Dermis blood vessel endothelial cell (primary cell): ENCODE results near the gene RBM19. TPM values are rescaled to one million over a fixed set of nuclear protein-coding genes. Genes with fewer than 3 reads are reported as not detected.

Experiments
- DNase-seq: peaks from one replicate; pipeline ENCODE4 v3.0.0; 2010
- total RNA-seq: library from RNA; depleted of rRNA; stranded (reverse); fragments of >200 nt; gene quantifications from 2 replicates; pipeline ENCODE4 v1.2.3, GENCODE V29; 2014

Gene RBM19
- total RNA-seq, 1 donor from 2014 or later = 15.1 TPM

DNA sequence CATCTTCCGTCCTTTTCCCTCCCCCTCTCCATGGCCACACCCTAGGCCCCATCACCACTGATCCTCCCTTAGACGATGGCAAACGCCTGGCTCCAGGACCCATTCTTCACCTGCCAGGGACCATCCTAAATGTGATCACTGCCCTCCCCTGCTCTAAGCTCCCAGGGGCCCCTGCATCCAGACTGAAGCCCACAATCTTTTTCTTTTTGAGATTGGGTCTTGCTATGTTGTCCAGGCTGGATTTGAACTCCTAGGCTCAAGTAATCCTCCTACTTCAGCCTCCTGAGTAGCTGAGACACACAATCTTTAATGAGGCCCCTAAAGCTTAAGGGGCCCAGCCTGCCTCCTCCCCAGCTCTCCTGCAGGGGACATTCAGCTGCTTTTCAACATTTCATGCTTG lies 15.3 kb downstream of the RBM19 start:
- DNase-seq = no peak

DNA sequence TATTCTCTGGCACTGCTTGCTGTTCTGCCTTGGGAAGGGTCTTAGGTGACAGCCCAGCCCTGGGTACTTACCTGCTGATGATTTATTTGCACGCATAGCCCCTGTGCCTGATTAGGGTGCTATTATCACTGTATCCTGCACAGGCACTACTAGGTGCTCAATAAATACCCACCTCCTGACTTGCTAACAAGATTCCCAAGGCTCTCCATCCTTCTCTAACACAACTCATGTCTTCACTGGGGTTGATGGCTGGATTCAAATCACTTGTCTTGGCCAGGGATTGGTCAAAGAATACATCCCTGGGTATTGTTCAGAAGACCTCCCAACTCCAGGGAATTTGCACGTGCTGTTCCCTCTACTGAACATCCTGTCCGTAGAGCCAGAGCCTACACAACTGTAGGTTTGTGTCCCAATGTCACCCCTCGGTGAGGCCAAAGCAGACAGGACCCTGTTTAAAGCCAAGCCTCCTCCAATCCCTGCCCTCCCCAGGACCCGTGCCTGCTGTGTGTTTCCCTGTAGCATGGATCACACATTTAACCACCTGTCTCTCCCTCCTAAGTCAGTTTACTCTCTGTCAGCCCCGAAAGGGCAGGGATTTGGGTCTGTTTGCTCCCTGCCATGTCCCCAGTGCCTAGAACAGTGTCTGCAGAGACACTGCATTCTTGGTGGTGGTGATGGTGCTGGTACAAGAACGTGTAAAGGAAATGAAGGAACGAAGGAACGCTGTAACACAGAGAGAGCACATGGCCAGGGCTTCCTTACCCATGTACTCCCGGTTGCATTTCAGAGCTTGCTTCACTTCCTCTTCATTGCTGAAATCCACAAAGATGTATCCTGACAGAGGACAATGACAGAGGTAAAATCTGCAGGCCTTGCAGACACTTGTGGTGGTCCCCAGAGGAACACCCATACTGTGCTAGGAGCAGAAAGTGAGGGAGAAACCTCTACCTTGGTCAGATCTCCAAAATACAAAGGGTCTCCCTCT lies 16.5 kb downstream of the RBM19 start:
- no peak for DNase-seq

DNA sequence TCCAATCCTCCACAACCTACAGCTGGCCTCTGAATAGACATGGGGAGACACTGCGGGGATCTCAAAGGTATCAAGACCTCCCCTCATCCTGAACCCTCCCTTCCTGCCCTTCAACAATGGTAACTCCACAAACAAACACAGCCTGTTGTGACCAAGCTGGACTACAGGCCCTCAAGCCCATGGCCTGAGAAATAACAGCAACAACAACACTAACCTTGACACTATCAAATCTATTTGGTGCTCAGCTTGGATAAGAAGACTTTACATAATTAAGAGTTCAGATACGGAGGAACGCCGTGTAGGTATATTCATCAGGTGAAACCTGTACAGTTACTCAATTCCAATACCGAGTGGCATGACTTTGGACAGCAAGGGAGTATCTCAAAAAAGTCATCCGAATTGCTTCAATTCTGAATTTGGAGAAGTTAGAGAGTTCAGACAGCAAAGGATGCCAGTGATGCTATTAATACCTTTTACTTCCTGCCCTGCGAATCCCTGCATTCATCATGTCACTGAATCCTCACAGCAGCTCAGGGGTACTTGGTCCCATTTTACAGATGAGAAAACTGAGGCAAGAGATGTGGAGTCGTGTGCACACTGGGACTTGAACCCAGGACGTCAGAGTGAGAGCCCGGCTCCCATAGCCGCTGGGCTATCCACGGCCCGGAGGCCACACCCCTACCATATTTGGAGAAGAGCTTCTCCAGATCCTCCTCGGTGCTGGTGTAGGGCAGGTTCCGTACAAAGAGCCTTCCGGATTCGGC lies 17.8 kb downstream of the RBM19 start:
- DNase-seq = no peak

DNA sequence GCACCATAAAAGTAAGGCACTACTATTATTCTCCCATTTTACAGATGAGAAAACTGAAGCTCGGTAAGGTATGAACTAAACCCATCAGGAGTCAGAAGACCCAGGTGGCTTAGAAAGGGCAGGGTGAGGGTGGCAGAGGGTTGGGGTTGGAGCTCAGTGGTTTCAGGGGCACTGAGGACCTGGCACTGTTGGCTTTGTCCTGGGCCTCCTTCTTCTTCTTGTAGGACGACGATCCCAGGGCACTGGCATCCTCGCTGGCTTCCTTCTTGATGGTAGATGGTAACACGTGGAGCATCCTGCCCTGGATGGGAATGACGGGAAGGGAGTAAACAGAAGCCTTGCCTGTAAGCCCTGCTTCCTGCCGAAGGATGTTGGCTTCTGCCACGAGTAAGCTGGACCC lies 19.9 kb downstream of the RBM19 start:
- no peak for DNase-seq

DNA sequence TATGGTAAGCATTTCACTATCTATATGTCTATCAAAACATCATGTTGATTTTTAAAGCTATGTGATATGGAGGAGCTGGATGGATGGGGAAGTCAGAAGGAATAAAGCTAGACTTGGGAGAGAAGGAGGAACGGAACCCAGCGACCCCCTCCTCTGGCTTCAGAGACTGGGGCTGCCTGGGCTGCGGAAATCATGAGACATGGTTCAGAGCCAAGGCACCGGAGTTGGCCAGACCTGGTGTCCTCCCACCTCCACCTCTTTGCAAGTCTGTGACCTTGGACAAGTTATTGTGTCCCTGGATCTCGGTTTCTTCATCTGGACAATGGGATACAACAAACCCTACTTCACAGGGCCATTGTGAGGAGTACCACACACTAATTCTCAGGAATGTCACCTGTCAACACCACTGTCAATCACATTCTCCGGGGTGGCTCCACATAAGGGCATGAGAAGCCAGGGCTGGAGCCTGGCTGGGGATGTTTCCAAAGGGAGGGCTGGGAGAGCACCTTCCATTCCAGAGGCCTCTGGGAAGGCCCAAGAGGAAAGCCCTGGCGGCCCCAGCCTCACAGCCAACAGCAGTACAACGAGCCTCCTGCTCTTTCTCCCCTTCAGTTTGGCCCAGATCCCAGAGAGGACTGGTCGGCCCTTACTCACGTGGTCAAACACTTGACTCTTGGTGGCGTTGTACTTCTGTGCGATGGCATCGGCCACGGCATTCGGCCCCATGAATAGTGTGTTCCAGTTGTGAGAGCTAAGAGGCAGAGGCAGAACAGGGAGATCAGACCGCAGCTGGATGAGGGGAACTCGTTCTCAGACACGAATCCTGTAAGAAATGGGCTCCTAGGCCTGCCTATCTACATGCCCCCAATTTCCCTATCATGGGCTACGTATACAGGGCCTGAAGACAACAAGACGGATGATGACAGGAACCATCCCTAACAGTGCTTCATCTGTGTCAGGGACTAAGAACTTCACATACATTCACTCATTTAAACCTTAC lies 20.7 kb downstream of the RBM19 start:
- DNase-seq = no peak

DNA sequence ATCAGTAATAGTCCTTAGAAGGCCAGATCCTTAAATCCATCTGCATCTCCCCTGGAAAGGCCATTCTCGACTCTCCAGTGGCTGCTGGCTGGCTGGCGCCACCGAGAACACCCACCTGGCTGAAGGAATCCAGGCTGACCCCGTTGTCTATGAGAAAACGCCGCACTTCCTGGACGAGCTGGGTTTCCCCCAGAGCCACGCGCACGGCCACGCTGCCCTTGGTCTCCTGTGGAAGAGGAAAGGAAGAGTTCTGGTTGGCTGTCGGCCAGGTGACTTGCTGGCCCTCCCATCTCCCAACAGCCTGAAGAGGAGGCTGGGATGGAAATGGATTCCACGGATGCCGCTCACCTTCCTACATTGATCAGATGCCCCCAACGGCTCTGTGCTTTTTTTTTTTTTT lies 23.9 kb downstream of the RBM19 start:
- no peak for DNase-seq

DNA sequence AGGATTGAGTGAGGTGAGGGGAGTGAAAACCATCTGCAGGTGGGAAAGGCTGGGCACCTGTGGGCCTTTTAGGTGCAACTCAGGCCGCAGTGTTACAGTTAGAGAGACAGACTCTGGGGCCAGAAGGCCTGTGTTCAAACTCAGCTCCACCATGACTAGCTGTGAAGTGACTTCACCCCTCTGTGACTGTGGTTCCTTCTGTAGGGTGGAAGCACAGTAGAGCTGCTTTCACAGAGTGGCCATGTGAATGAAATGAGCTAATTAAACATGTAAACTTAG lies 25.0 kb downstream of the RBM19 start:
- no peak for DNase-seq

DNA sequence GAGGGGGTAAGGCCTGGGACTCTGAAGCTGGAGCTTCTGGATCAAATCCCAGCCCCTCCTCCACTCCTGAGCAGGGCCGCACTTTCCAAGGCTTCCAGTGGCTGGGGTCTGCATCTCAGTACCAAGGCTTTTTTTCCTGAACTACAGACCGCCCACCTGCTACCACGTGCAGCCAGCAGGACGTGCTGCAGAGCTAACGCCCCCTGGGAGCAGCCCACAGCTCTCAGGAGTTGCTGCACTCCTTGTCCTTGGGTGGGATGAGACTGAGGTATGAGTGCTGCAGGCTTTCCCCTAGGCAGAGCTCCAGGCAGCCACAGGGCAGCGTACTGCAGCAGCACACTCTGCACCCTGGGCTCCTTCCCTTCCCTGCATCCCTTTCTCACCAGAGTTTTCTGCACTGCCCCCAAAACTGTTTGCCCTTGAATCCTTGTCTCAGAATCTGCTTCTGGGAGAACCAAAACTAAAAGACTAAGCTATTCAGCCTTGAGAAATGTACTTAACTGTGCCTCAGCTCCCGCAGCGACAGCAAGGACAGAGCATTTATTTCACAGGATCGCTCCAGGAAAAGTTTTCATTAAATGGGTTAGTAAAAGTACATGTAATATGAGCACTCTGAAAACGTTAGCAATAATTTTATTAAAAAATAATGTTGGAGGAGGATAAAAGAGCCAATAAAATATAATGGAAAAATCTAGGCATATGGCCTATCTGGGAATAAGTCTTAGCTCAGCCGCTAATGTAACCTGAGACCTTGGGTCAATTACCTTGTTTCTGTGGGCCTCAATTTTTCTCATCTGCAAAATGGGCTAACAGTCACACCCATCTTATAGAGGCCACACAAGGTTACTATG lies 25.5 kb downstream of the RBM19 start:
- no peak for DNase-seq

DNA sequence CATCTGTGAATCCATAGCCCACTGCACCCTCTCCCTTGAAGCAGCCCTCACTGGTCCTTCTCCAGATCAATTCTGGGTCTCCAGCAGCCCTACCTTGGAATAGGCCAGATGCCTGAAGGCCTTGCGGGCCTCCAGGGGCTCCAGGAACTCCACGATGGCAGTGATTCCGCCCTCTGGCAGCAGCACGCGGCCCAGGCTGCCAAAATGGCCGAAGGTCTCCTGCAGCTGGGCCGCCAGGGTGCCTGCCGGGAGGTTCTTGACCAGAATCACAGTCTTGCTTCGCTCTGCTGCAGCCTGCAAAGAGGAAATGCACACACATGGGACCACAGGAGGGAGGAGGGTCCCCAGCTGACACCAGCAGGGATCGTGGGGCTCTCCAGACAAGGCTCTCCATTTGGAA lies 26.3 kb downstream of the RBM19 start:
- DNase-seq = no peak

DNA sequence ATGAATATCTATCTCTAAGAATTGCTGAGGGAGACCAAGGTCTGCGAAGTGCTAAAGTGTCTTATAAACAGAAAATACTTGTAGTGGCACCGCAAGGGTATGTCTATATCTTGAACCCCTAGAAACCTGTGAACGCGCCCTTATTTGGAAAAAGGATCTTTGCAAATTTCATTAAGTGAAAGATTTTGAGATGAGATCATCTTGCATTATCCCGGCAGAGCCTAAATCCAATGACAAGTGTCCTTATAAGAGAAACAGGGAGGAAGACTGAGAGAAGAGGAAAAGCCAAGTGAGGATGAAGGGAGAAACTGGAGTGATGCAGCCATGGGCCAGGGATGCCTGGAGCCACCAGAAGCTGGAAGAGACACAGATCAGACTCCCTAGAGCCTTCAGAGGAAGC lies 27.7 kb downstream of the RBM19 start:
- DNase-seq = no peak

DNA sequence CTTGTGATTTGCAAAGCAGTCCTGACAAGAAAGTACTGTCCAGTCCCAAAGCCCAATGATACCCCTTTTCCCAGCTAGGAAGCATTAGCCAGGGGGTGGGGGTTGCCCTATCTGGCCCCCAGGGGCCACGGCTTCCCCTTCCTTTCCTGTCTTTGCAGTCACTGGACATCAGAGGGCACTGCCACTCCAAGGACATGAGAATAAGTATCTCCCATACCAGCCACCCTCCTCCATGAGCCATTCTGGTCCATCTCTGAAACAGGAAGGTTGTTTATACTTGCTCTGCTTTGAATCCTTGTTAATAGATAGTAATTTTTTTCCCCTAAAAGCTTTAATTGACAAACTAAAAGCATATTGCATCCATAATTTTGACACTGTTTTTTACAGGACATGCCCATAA lies 29.7 kb downstream of the RBM19 start:
- DNase-seq = no peak

DNA sequence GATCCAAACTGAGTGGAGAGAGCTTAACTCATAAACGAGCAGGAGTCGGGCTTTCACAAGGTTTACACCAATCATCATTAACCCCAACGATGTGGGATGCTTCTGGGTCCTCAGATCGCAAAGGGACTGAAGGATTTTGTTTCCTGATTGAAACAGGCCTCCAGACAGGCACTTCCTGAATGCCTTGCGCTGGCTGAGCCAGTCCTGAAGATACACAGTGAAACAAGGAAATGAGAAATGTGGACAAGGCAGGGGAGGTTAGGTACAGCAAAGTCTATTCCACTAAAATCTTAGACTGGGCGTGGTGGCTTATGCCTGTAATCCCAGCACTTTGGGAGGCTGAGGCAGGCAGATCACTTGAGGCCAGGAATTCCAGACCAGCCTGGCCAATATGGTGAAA lies 30.7 kb downstream of the RBM19 start:
- peak; percentile 39 for DNase-seq

DNA sequence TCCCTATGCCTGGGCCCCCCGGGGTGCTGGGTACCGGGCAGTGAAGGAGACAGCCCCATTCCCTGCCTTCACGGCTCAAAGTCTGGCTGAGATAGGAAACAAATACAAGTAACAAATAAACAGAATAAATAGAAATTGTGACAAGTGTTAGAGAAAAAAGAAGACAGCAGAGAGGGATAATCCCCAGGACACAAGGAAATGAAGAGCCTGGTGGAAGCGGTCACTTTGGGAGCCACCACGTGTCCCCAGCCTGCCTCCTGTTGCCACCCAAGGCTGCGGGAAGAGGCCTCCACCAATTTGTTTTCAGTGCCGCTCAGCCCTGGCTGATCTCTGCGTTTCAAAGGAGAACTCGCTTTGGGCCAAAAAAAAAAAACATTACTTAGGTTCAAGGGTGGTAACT lies 31.2 kb downstream of the RBM19 start:
- DNase-seq = no peak

DNA sequence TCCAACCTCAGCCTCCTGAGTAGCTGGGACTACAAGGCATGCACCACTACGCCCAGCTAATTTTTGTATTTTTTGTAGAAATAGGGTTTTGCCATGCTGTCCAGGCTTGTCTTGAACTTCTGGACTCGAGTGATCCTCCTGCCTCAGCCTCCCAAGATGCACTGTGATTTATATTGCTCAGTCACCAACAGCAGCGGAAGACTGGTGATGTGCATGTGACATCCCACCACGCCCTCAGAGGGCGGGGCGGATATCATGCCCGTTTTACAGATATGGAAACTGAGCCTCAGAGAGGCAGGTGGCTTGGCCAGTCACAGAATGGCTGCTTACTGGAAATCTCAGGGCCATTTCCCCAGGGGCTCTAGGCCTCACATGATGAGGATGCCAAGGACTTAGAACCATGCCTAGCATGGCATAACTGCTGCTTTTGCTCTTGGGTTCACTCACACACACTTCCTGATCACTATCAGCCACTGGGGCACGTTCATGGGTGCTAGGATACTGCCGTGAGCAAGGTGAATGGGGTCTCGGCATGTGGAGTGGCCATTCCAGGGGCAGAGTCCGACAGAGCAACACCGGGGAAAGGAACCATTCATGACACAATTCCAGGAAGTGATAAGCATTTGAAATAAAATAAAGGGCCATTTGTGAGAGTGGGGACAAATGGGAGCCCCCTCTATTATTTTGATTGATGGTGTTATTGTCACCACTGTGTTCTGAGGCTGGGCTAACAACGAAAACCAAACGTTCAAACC lies 31.9 kb downstream of the RBM19 start:
- peak; percentile 28 for DNase-seq

DNA sequence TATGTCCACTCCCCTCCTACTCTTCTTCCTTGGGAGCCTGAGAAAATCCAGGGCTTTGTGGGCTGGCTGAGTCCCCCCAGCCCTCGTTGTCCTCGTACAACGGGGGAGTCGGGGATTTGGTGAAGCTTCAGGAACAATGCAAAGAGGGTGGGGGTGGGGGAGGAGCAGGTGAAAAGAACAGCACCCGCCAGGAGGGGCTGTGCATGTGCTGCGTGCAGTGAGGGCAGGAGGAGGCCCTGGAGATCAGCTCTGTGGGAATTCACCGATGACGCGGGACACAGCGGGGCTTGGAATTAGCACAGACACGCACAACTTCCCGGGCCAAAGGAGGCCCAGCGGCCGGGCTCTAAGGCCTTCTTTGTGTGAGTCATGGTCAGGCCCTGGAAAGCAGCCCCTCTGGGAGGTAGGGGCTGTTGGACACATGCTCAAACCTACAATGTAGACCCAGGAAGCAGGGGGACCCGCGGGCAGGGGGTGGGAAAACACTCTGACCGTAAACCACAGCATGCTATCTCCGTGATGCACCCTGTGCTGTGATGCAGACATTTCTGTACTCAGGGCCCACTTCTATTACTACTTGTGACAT lies 32.8 kb downstream of the RBM19 start:
- DNase-seq = no peak

DNA sequence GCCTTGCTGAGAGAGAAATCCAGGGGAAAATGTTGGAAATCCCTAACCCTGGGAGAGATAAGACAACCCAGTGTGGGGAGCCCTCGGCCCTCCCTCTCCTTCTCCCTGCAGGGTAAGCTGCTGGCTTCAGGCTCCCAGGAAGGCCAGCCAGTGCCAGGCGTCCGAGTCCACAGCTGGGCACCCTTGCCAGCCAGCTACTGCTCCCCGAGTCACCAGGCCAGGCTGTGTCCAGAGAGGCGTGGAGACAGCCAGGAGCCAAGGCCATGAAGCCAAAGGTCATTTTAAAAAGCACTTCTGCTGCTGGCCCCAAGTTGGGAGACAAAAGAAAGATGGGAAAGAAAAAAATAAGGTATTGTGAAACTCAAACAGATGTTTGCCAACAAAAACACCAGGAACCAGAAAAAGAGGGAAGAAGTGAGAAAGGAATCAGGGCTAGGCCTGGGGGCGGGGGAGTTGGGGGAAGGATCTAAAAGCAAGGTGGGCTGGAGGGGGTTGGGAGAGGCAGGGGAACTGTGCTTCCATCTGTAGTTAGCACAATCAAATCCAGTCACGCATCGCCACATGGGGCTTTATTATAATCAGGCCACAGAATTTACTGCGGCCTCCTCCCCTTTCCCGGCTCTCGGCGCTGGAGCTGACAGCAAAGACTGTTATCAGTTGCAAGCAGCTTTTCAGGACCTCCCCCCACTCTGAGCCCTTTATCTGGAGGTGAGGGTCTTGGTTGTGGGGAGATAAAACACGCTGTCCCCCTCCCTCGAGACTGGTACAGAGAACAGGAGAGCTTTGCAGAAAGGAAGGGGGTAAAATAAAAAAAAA lies 33.5 kb downstream of the RBM19 start:
- no peak for DNase-seq

DNA sequence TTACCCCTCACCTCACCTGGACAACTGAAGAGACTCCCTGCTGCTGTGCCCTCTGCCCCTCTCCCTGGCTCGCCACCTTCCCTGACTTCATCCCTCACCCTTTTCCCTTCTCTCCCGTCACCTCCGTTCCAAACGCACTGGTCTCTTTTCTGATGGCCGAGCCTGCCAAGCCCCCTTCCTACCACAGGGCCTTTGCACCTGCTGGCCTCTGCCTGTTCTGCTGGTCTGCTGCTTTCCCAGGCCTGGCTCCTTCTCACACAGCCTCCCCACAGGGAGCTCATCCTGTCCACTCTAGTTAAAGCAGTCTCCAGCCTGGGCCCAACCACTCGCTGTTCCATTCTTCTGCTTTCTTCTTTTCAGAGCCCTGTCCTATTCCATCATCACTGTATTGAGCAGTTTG lies 34.6 kb downstream of the RBM19 start:
- DNase-seq = no peak

DNA sequence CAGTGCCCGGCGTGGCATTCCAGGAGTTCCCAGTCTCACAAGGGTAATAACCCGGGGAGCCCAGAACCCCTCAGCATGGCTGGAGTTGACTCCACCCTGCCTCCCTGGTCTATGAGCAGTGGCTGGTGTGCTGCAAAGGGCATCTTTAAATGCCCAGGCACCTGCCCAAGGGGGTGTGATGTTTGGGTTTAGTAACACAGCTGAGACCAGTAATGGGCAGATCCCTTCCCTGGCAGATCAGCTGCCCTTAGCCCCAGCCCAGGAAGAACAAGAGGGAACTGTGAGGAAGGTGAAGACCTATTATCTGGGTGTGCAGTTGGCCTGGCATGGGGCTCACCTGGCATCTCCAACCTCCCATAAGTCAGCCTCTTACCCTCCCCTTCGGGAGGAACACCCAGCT lies 35.9 kb downstream of the RBM19 start:
- DNase-seq = no peak

DNA sequence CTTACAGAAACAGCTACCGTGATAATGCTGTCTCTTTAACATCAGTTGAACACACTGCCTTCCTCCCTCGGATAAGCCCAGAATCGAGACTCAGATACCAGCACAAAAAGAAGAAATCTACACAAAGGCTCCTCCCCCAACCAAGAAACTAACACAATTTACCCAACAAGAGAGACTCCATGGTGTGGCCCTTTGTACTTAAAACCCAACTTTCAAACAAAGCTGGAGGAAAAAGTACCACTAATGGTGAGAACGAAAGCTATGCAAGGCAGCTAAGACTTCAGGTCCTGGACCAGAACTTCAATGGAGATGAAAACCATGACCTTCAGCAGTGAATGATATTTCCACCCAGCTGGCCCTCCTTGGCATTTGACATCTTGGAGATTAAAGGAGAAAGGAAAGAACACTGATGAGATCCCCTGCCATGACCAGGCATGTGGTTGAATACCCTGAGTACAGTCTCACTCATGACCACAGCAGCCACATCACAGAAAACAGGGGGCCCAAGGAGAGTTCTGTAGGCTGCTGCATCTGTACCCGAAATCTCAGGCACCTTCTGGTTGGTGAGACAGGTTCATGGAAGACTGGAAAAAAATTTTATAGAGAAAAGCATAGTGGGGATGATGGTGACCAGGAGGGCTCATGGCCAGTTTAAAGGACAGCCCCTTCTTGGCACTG lies 36.7 kb downstream of the RBM19 start:
- no peak for DNase-seq
